Renal pelvis (tissue), 4 donors: ENCODE data around the gene DRD4. TPM values are rescaled to one million over a fixed set of nuclear protein-coding genes. Genes with fewer than 3 reads are reported as not detected.
"Not testable (repeated sequence)": the region's sequence is repeated elsewhere in the genome, so short reads cannot be mapped to it uniquely, and the experiment has no call there.

Experiments used
- DNase-seq: peaks from one replicate; pipeline ENCODE4 v3.0.0-alpha.2; 2013
- polyA plus RNA-seq, 3 donors: library from polyadenylated mRNA; unstranded; fragments of 120-200 nt; gene quantifications; one replicate each; pipeline ENCODE4 v1.2.1, GENCODE V29; 2013; ENCODE audit not compliant: insufficient read length in 3 of 3

Gene DRD4
- polyA plus RNA-seq, 3 donors, result 3.8 to 5.4 (median 4.2) TPM

DNA sequence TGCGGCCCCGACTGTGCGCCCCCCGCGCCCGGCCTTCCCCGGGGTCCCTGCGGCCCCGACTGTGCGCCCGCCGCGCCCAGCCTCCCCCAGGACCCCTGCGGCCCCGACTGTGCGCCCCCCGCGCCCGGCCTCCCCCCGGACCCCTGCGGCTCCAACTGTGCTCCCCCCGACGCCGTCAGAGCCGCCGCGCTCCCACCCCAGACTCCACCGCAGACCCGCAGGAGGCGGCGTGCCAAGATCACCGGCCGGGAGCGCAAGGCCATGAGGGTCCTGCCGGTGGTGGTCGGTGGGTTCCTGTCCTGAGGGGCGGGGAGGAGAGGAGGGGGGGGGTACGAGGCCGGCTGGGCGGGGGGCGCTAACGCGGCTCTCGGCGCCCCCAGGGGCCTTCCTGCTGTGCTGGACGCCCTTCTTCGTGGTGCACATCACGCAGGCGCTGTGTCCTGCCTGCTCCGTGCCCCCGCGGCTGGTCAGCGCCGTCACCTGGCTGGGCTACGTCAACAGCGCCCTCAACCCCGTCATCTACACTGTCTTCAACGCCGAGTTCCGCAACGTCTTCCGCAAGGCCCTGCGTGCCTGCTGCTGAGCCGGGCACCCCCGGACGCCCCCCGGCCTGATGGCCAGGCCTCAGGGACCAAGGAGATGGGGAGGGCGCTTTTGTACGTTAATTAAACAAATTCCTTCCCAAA, 3.1 kb downstream of the DRD4 start:
- no peak for DNase-seq

- DNase-seq, result no peak
Measured at GRCh38 chr11:641806-642370, 4.8 kb downstream of the DRD4 start.

GRCh38 chr11:643366-643765, 6.3 kb downstream of the DRD4 start:
- DNase-seq, result no peak

GRCh38 chr11:643849-644738, 7.0 kb downstream of the DRD4 start:
- no peak for DNase-seq

GRCh38 chr11:645536-645935, 8.5 kb downstream of the DRD4 start:
- DNase-seq, result no peak

GRCh38 chr11:646214-646613, 9.1 kb downstream of the DRD4 start:
- no peak for DNase-seq

DNA sequence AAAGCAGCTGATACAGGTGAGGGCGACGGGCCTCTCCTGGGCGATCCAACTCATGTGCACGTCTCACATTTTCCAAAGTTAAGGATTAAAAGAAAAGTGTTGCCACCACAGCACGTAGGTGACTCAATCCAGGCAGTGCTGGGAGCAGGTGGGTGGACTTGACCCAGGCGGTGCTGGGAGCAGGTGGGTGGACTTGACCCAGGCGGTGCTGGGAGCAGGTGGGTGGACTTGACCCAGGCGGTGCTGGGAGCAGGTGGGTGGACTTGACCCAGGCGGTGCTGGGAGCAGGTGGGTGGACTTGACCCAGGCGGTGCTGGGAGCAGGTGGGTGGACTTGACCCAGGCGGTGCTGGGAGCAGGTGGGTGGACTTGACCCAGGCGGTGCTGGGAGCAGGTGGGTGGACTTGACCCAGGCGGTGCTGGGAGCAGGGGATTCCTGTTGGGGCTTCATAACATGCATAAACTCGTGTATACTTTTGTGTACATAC, 10.6 kb downstream of the DRD4 start:
- not testable (repeated sequence) for DNase-seq

- DNase-seq, result no peak
Measured at GRCh38 chr11:650482-650881, 13.4 kb downstream of the DRD4 start.

- DNase-seq, result not testable (repeated sequence)
Measured at GRCh38 chr11:653136-653535, 16.1 kb downstream of the DRD4 start.

- DNase-seq, result no peak
Measured at GRCh38 chr11:653837-654236, 16.8 kb downstream of the DRD4 start.

- DNase-seq, result not testable (repeated sequence)
Measured at GRCh38 chr11:654444-654843, 17.4 kb downstream of the DRD4 start.

DNA sequence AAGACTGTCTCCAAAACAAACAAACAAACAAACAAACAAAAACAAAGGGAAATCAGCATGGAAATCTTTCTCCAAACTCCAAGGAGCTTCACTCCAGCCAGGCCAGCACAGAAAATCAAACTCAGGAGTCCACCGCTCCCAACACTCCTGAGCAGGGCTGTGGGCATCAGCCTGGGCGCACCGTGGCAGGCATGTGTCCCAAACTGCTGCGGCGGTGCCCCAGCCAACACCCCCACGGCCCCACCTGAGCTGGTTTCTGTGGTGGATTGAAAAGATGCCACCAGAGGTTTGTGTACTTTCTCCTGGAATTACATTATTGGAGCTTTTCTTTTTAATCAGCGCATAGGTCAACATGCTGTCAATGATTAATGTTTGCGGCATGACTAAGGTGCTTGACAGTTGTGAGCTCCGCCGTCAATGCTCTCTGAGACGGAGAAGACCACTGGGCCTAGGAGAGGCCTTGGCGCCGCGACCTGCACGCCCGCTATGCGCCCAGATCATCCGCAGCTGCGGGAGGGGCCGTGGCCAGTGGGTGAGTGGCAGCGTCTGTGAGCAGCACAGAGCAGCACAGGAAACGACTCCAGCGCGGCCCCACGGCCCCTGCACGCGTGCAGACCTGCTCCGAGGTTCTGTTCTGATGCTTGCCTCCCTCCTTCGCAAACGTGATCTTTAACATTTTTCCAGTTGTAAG, 18.1 kb downstream of the DRD4 start:
- DNase-seq, result no peak

- DNase-seq, result no peak
Measured at GRCh38 chr11:656426-656825, 19.4 kb downstream of the DRD4 start.

- DNase-seq, result no peak
Measured at GRCh38 chr11:656866-657265, 19.8 kb downstream of the DRD4 start.

GRCh38 chr11:657691-658126, 20.6 kb downstream of the DRD4 start:
- DNase-seq, result no peak

DNA sequence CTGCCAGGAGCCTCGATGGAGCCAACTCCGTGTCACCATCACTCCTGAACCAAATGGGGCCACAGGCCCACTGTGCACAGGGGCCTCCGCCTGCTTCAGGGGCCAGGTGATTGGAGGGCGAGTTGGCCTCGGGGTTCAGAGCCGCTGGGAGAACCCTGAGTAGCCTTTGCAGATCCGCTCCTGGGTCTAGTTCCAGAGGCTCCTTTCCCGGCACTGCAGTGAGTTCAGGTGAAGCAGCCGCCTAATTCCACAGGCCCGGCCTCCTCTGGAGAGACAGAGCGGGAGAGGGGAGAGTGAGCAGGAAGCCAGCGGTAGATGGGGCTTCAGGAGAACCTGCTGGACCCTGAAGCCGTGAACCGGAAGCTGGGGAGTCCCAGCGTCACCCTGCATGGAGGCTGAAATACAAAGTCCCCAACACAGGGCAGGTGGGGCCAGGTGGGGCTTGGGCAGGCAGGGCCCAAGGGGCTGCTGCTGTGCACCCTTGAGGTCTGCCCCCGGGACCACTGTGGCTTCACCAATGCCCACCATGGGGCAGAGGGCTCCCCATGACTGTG, 22.5 kb downstream of the DRD4 start:
- no peak for DNase-seq

DNA sequence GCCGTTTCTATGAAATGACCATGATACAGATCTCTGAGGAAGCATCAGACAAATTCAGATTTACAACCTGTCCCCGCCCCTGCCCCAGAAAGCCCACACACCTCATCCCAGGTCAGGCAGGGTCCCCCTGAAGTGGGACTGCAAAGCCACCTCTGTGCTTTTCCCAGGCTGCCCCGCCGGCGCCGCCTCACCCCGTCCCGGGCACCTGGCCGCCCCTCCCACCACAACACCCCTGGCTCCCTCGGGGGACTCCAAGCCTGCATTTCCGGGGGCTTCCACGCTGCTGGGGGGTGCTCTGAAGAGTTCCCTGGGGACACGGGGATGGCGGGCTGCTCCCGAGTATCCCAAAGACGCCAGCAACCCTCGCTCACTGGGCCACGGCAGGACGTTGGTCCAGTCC, 23.2 kb downstream of the DRD4 start:
- no peak for DNase-seq

- no peak for DNase-seq
Measured at GRCh38 chr11:660681-661444, 23.8 kb downstream of the DRD4 start.

DNA sequence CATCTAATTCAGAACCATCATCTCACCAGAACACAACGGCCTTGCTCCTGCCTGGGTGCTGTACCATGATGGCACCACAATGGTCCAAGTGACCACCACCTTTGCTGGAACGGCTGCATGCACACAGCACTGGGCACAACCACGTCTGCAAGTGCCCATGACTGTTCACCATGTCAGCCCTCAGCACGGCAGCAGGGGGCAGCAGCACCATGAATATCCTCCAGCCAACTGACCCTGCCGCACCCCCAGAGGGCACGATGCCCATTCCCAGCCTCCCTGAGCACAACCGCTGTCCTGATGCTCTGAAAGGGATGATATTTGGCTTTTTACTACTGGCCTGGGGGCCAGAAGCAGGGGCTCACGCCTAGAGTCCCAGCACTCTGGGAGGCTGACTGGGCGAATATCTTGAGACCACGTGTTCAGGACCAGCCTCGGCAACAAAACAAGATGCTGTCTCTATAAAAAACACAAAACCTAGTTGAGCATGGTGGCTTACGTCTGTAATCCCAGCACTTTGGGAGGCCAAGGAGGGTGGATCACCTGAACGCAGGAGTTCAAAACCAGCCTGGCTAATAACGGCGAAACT, 25.7 kb downstream of the DRD4 start:
- DNase-seq, result no peak

DNA sequence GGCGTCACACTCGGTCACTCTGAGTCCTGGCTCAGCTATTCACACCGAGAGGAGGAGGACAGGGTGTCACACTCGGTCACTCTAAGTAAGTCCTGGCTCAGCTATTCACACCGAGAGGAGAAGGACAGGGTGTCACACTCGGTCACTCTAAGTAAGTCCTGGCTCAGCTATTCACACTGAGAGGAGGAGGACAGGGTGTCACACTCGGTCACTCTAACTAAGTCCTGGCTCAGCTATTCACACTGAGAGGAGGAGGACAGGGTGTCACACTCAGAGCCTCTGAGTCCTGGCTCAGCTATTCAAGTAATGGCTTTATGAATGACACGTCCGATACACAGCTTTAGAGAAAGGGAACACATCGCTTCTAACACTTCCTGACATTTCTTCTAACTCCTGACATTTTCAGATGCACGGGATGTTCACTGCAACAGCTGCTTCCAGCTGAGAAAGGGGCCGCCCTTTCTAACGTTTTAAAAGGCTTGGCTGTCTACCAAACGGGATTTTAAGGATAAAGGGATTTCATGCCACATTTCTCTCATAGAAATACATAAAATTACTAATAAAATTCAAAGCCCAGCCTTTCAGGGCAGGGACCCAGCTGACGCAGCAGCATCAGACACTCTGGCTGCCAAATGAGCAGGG, 28.1 kb downstream of the DRD4 start:
- peak; percentile 52 for DNase-seq
